Measurements from ENCODE around the gene IGFBP2. TPM values are rescaled to one million over a fixed set of nuclear protein-coding genes. Genes with fewer than 3 reads are reported as not detected.
A peak's percentile ranks its signal among the peaks of the same experiment; 100 is the strongest.

Gene IGFBP2
- total RNA-seq, 1 experiment from 2014 or later, result not detected

DNA sequence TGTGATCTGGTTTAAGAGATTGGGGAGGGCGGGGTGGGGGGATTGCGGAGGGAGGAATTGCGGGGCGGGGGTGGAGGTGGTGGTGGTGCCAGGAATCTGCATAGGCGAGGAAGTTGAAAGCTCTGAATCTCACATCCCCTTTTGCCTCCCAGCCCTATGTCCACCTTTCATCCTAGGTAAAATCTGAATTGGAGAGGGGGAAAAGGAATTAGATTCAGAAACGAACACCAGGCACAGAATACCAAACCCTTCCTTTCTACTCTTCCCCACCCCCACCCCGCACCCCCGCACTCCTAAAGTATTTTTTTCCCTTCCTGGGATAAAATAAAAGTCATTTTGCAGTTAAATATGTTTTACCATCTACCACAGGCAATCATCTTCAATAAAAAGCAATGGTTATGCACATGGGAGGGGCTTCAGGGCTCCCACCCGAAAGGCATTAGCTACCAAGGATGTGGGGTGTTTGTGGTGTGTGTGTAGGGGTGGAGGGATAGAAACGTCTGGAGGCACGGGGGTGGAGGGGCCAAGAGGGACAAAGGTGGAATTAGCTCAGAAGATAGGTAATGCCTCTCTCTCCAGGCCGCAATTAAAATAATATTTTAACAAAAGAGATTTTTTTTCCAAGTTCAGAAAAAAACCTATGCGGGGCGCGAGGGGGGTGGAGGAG lies 60.3 kb downstream of the IGFBP2 start:
- Histone ChIP-seq H3K9ac (ENCODE audit: low read length) (no peak overlapping the region), H3K79me2 (ENCODE audit: low read length) (no peaks in the 10 kb centered on the region), H3K27me3 (ENCODE audit: low read length) (no peaks in the 10 kb centered on the region), H3K36me3 (ENCODE audit: insufficient read depth, low read length) (no peaks in the 10 kb centered on the region), H3K4me2 (ENCODE audit: low read depth, low read length, poor library complexity, severe bottlenecking) (peak overlapping the region; percentile 32), H3K4me1 (ENCODE audit: low read length) (peaks cover 4% of the 10 kb centered on the region), H3K27ac (ENCODE audit: low read length) (no peak overlapping the region), H3K9me2 (replicated peaks; ENCODE audit: insufficient read depth, low read length) (no peaks in the 10 kb centered on the region), H2AFZ (ENCODE audit: low read length) (no peak overlapping the region), H3K9me3 (ENCODE audit: low read length) (no peaks in the 10 kb centered on the region), H4K20me1 (ENCODE audit: insufficient read depth, low read depth, low read length) (no peaks in the 10 kb centered on the region), H3K4me3 (ENCODE audit: low read length) (no peak overlapping the region)
- no peak for DNase-seq

DNA sequence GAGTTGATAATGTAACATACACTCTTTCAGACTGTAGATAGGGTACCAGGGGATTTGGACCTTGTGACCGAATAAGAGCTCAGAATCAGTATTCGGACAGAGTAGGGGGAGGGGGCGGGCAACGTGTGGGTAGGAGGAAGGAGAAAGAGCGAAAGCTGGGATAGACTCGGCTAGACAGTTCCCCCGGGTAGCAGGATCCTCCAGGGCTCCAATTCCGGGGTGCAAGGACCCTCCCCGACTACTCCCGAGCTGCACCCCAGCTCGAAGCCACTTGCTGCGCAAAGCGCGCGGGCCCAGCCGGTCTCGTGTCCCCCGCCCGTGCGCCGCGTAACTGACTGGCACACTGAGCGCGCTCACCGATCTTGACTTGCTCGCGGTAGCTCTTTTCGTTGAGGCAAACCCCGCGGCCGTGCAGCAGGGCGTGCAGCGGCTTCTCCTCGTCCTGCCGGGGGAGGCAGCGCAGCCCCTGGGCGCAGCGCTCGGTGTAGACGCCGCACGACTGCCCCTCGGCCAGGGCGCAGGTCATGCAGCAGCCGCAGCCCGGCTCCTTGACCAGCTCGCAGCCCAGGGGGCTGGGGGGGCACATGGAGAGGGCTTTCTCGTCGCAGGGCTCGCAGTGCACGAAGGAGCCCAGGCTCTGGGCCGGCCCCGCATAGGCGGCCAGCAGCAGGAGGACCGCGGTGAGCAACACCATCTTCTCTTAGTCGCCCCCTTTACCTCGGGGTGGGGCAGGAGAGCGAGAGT lies 61.0 kb downstream of the IGFBP2 start:
- Histone ChIP-seq H3K9me2 (replicated peaks; ENCODE audit: insufficient read depth, low read length) (no peaks in the 10 kb centered on the region), H3K36me3 (ENCODE audit: insufficient read depth, low read length) (no peaks in the 10 kb centered on the region), H3K4me2 (ENCODE audit: low read depth, low read length, poor library complexity, severe bottlenecking) (no peak overlapping the region), H4K20me1 (ENCODE audit: insufficient read depth, low read depth, low read length) (no peaks in the 10 kb centered on the region), H3K9ac (ENCODE audit: low read length) (no peak overlapping the region), H3K4me1 (ENCODE audit: low read length) (peaks cover 4% of the 10 kb centered on the region), H2AFZ (ENCODE audit: low read length) (no peak overlapping the region), H3K9me3 (ENCODE audit: low read length) (no peaks in the 10 kb centered on the region), H3K79me2 (ENCODE audit: low read length) (no peaks in the 10 kb centered on the region), H3K4me3 (ENCODE audit: low read length) (no peak overlapping the region), H3K27ac (ENCODE audit: low read length) (no peak overlapping the region), H3K27me3 (ENCODE audit: low read length) (no peaks in the 10 kb centered on the region)
- DNase-seq, result no peak

- no peak overlapping the region for H3K4me2 ChIP-seq (ENCODE audit: low read depth, low read length, poor library complexity, severe bottlenecking)
- H3K4me1 ChIP-seq (ENCODE audit: low read length), result peaks cover 4% of the 10 kb centered on the region
- no peak overlapping the region for H3K9ac ChIP-seq (ENCODE audit: low read length)
- no peaks in the 10 kb centered on the region for H3K9me3 ChIP-seq (ENCODE audit: low read length)
- no peaks in the 10 kb centered on the region for H3K27me3 ChIP-seq (ENCODE audit: low read length)
- H3K27ac ChIP-seq (ENCODE audit: low read length), result no peak overlapping the region
- H3K9me2 ChIP-seq (replicated peaks; ENCODE audit: insufficient read depth, low read length), result no peaks in the 10 kb centered on the region
- no peaks in the 10 kb centered on the region for H3K79me2 ChIP-seq (ENCODE audit: low read length)
- H4K20me1 ChIP-seq (ENCODE audit: insufficient read depth, low read depth, low read length), result no peaks in the 10 kb centered on the region
- no peak for DNase-seq
- H3K4me3 ChIP-seq (ENCODE audit: low read length), result no peak overlapping the region
- no peak overlapping the region for H2AFZ ChIP-seq (ENCODE audit: low read length)
- H3K36me3 ChIP-seq (ENCODE audit: insufficient read depth, low read length), result no peaks in the 10 kb centered on the region
These were observed 61.6 kb downstream of the IGFBP2 start for GRCh38 chr2:216694826-216695217.

- Histone ChIP-seq H3K4me1 (ENCODE audit: low read length) (peaks cover 4% of the 10 kb centered on the region), H3K9me2 (replicated peaks; ENCODE audit: insufficient read depth, low read length) (no peaks in the 10 kb centered on the region), H3K4me3 (ENCODE audit: low read length) (no peak within 1 kb of the TSS), H3K4me2 (ENCODE audit: low read depth, low read length, poor library complexity, severe bottlenecking) (no peak within 1 kb of the TSS), H3K27ac (ENCODE audit: low read length) (no peak within 1 kb of the TSS), H2AFZ (ENCODE audit: low read length) (no peak within 1 kb of the TSS), H3K27me3 (ENCODE audit: low read length) (no peaks in the 10 kb centered on the region), H3K9ac (ENCODE audit: low read length) (no peak within 1 kb of the TSS), H4K20me1 (ENCODE audit: insufficient read depth, low read depth, low read length) (no peaks in the 10 kb centered on the region), H3K9me3 (ENCODE audit: low read length) (no peaks in the 10 kb centered on the region), H3K36me3 (ENCODE audit: insufficient read depth, low read length) (no peaks in the 10 kb centered on the region), H3K79me2 (ENCODE audit: low read length) (no peaks in the 10 kb centered on the region)
- no peak for DNase-seq
These were observed 62.2 kb downstream of the IGFBP2 start, which contains the start of gene IGFBP5 for GRCh38 chr2:216695401-216695821. Gene IGFBP5 (minus strand): TSS chr2:216695549. CDS start chr2:216694775, 774 bp downstream.

DNA sequence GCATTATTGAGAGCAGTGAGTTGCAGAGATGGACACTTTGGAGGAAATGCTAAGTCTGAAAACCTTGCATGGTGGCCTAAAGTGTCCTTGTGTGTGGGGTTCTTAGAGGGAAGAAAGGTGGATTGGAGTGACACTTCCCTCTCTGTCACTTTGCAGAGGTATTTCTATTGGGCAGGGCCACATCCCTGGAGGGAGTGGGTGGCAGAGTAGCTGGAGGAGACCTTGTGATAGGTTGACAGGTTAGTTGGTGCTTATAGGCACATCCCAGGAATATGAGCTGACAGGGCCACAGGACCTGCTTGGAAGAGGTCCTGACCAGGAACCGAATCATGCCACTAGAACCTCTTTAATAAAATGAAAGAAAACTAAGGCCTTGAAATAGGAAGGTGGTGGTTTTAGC lies 63.1 kb downstream of the IGFBP2 start:
- Histone ChIP-seq H2AFZ (ENCODE audit: low read length) (no peak overlapping the region), H3K4me1 (ENCODE audit: low read length) (peaks cover 4% of the 10 kb centered on the region), H3K9me3 (ENCODE audit: low read length) (no peaks in the 10 kb centered on the region), H3K27ac (ENCODE audit: low read length) (no peak overlapping the region), H3K9ac (ENCODE audit: low read length) (no peak overlapping the region), H4K20me1 (ENCODE audit: insufficient read depth, low read depth, low read length) (no peaks in the 10 kb centered on the region), H3K79me2 (ENCODE audit: low read length) (no peaks in the 10 kb centered on the region), H3K27me3 (ENCODE audit: low read length) (no peaks in the 10 kb centered on the region), H3K9me2 (replicated peaks; ENCODE audit: insufficient read depth, low read length) (no peaks in the 10 kb centered on the region), H3K4me2 (ENCODE audit: low read depth, low read length, poor library complexity, severe bottlenecking) (no peak overlapping the region), H3K4me3 (ENCODE audit: low read length) (no peak overlapping the region), H3K36me3 (ENCODE audit: insufficient read depth, low read length) (no peaks in the 10 kb centered on the region)
- no peak for DNase-seq

DNA sequence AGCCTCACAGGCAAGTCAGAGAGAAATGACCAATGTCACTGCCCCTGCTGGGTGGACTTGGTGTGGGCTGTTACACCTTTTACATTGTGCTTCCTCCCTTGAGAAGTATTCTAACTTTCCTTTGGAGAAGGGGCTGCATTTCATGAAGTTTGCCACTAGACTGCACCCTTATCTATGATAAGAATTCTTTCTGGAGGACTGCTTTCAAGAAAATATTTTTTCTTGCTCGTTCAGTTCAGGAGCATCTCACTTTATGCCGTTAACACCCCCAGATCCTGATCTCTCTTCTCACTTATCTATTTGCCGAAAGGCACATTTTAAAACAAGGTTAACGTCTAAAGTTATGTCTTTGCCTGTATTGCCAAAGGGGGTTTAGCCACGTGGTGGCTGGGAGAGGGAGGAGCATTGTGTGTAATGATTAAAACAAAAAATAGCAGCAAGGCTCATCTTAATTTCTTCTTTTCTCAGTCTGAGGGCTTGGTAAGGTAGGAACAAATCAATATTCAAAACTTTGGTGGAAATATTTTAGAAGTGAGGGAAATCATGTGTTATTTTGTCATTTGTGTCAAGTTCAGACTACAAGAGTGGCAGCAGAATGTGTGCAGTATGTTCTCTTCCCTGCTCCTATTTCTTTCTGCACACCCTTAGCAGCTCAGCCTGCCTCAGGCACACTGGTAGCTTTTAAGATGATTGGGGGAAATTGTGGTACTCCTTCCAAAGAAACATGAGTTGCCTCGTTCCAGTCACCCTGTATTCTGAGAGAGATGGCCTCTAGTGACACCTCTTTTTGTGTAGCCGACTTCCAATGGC lies 63.7 kb downstream of the IGFBP2 start:
- Histone ChIP-seq H3K36me3 (ENCODE audit: insufficient read depth, low read length) (no peaks in the 10 kb centered on the region), H3K9me2 (replicated peaks; ENCODE audit: insufficient read depth, low read length) (no peaks in the 10 kb centered on the region), H3K4me2 (ENCODE audit: low read depth, low read length, poor library complexity, severe bottlenecking) (no peak overlapping the region), H3K4me1 (ENCODE audit: low read length) (peaks cover 4% of the 10 kb centered on the region), H3K27ac (ENCODE audit: low read length) (no peak overlapping the region), H4K20me1 (ENCODE audit: insufficient read depth, low read depth, low read length) (no peaks in the 10 kb centered on the region), H3K79me2 (ENCODE audit: low read length) (no peaks in the 10 kb centered on the region), H3K27me3 (ENCODE audit: low read length) (no peaks in the 10 kb centered on the region), H3K9ac (ENCODE audit: low read length) (no peak overlapping the region), H3K4me3 (ENCODE audit: low read length) (no peak overlapping the region), H2AFZ (ENCODE audit: low read length) (no peak overlapping the region), H3K9me3 (ENCODE audit: low read length) (no peaks in the 10 kb centered on the region)
- peak; percentile 59 for DNase-seq

DNA sequence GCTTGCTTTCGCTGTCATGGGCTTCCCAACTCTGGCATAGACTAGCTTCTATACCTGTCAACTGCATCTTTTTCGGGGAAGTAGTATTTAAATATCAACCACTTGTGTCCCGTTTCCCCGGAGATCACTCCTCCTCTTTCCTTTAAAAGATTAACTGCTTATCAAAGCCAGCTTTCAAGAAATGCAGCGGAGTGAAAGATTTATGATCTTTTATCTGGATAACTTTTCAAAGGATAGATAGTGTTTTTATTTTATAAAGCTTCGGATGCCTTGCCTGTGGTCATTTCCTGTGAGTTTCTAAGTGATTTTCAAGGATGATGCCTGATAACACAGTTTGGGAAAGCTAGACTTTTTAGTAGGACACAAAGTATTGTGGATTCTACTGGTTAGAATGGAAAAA lies 65.1 kb downstream of the IGFBP2 start:
- Histone ChIP-seq H3K27ac (ENCODE audit: low read length) (no peak overlapping the region), H3K4me3 (ENCODE audit: low read length) (no peak overlapping the region), H2AFZ (ENCODE audit: low read length) (no peak overlapping the region), H3K9me2 (replicated peaks; ENCODE audit: insufficient read depth, low read length) (no peaks in the 10 kb centered on the region), H3K9ac (ENCODE audit: low read length) (no peak overlapping the region), H3K36me3 (ENCODE audit: insufficient read depth, low read length) (no peaks in the 10 kb centered on the region), H3K27me3 (ENCODE audit: low read length) (no peaks in the 10 kb centered on the region), H3K79me2 (ENCODE audit: low read length) (no peaks in the 10 kb centered on the region), H3K4me2 (ENCODE audit: low read depth, low read length, poor library complexity, severe bottlenecking) (no peak overlapping the region), H3K4me1 (ENCODE audit: low read length) (no peaks in the 10 kb centered on the region), H4K20me1 (ENCODE audit: insufficient read depth, low read depth, low read length) (no peaks in the 10 kb centered on the region), H3K9me3 (ENCODE audit: low read length) (no peaks in the 10 kb centered on the region)
- DNase-seq, result no peak

- H3K9me2 ChIP-seq (replicated peaks; ENCODE audit: insufficient read depth, low read length), result no peaks in the 10 kb centered on the region
- no peak overlapping the region for H3K27ac ChIP-seq (ENCODE audit: low read length)
- no peak overlapping the region for H3K9ac ChIP-seq (ENCODE audit: low read length)
- H3K4me1 ChIP-seq (ENCODE audit: low read length), result no peaks in the 10 kb centered on the region
- H3K4me2 ChIP-seq (ENCODE audit: low read depth, low read length, poor library complexity, severe bottlenecking), result no peak overlapping the region
- peak; percentile 71 for DNase-seq
- H3K27me3 ChIP-seq (ENCODE audit: low read length), result no peaks in the 10 kb centered on the region
- H2AFZ ChIP-seq (ENCODE audit: low read length), result no peak overlapping the region
- H3K79me2 ChIP-seq (ENCODE audit: low read length), result no peaks in the 10 kb centered on the region
- H4K20me1 ChIP-seq (ENCODE audit: insufficient read depth, low read depth, low read length), result no peaks in the 10 kb centered on the region
- no peaks in the 10 kb centered on the region for H3K9me3 ChIP-seq (ENCODE audit: low read length)
- H3K36me3 ChIP-seq (ENCODE audit: insufficient read depth, low read length), result no peaks in the 10 kb centered on the region
- H3K4me3 ChIP-seq (ENCODE audit: low read length), result no peak overlapping the region
These were observed 65.7 kb downstream of the IGFBP2 start for GRCh38 chr2:216698895-216699294.

All from Karpas-422 (cell line).